Measurements from ENCODE around the gene STAT5B. TPM values are rescaled to one million over a fixed set of nuclear protein-coding genes. Genes with fewer than 3 reads are reported as not detected.
"Not testable (repeated sequence)": the region's sequence is repeated elsewhere in the genome, so short reads cannot be mapped to it uniquely, and the experiment has no call there.

STAT5B gene
- total RNA-seq, 2 experiments from 2014 or later, result 185 to 192 TPM

GRCh38 chr17:42214156-42214555 lies 62.0 kb downstream of the STAT5B start:
- no peaks in the 10 kb centered on the region for H3K4me1 Mint-ChIP-seq (ENCODE audit: low read depth)
- CTCF ChIA-PET, result interaction anchor here (0.7 kb wide), 1 partner anchor 192 kb away, joined by 3 read pairs; no protein-coding TSS in a partner anchor
- H3K4me3 Mint-ChIP-seq, result no peak overlapping the region
- no peaks in the 10 kb centered on the region for H3K9me3 Mint-ChIP-seq
- peaks cover 48% of the 10 kb centered on the region for H3K36me3 Mint-ChIP-seq (ENCODE audit: low read depth)
- H3K27me3 Mint-ChIP-seq (ENCODE audit: low read depth), result no peaks in the 10 kb centered on the region
- intact Hi-C loops (cut with micrococcal nuclease), result no loop called here
- H3K27ac Mint-ChIP-seq, result no peak overlapping the region
- DNase-seq, result no peak

- H3K36me3 Mint-ChIP-seq (ENCODE audit: low read depth), result peaks cover 42% of the 10 kb centered on the region
- H3K4me1 Mint-ChIP-seq (ENCODE audit: low read depth), result no peaks in the 10 kb centered on the region
- intact Hi-C loops (cut with micrococcal nuclease), result no loop called here
- H3K27me3 Mint-ChIP-seq (ENCODE audit: low read depth), result no peaks in the 10 kb centered on the region
- CTCF ChIA-PET, result no interaction called here
- no peaks in the 10 kb centered on the region for H3K9me3 Mint-ChIP-seq
- H3K4me3 Mint-ChIP-seq, result no peak overlapping the region
- H3K27ac Mint-ChIP-seq, result no peak overlapping the region
- DNase-seq, result no peak
Observed at GRCh38 chr17:42212382-42212781, 63.8 kb downstream of the STAT5B start.

GRCh38 chr17:42211921-42212341 lies 64.3 kb downstream of the STAT5B start:
- H3K27ac Mint-ChIP-seq; H3K27me3 Mint-ChIP-seq (ENCODE audit: low read depth); H3K9me3 Mint-ChIP-seq; H3K4me3 Mint-ChIP-seq; DNase-seq; intact Hi-C loops (cut with micrococcal nuclease); H3K4me1 Mint-ChIP-seq (ENCODE audit: low read depth): not testable (repeated sequence)
- CTCF ChIA-PET, result interaction anchor here (0.7 to 1.0 kb wide), 3 partner anchors 11 to 58 kb away, joined by 3 to 7 read pairs (median 4); no protein-coding TSS in a partner anchor
- H3K36me3 Mint-ChIP-seq (ENCODE audit: low read depth), result peaks cover 40% of the 10 kb centered on the region

- CTCF ChIA-PET, result no interaction called here
Observed at GRCh38 chr17:42210046-42210445, 66.1 kb downstream of the STAT5B start.

GRCh38 chr17:42206153-42206612 lies 70.0 kb downstream of the STAT5B start:
- peak overlapping the region; percentile 41 for H3K27ac Mint-ChIP-seq
- DNase-seq; H3K4me3 Mint-ChIP-seq; H3K4me1 Mint-ChIP-seq (ENCODE audit: low read depth); H3K27me3 Mint-ChIP-seq (ENCODE audit: low read depth); CTCF ChIA-PET; H3K9me3 Mint-ChIP-seq; intact Hi-C loops (cut with micrococcal nuclease): not testable (repeated sequence)
- H3K36me3 Mint-ChIP-seq (ENCODE audit: low read depth), result peaks cover 42% of the 10 kb centered on the region

More at GRCh38 chr17:42210046-42210445, 66.1 kb downstream of the STAT5B start:
- Mint-ChIP-seq H3K27me3 (ENCODE audit: low read depth) (no peaks in the 10 kb centered on the region), H3K9me3 (no peaks in the 10 kb centered on the region), H3K36me3 (ENCODE audit: low read depth) (peaks cover 36% of the 10 kb centered on the region), H3K4me1 (ENCODE audit: low read depth) (no peaks in the 10 kb centered on the region), H3K4me3 (no peak overlapping the region), H3K27ac (no peak overlapping the region)
- intact Hi-C loops (cut with micrococcal nuclease), result no loop called here
- DNase-seq, result no peak

- intact Hi-C loops (cut with micrococcal nuclease), result no loop called here
- DNase-seq, result no peak
- Mint-ChIP-seq H3K27me3 (ENCODE audit: low read depth) (no peaks in the 10 kb centered on the region), H3K27ac (peak overlapping the region; percentile 9), H3K9me3 (no peaks in the 10 kb centered on the region), H3K4me1 (ENCODE audit: low read depth) (peaks cover 2% of the 10 kb centered on the region), H3K36me3 (ENCODE audit: low read depth) (peaks cover 29% of the 10 kb centered on the region), H3K4me3 (no peak overlapping the region)
- CTCF ChIA-PET, result no interaction called here
Observed at GRCh38 chr17:42203354-42203753, 72.8 kb downstream of the STAT5B start.

- Mint-ChIP-seq H3K4me1 (ENCODE audit: low read depth) (peaks cover 2% of the 10 kb centered on the region), H3K27ac (peak overlapping the region; percentile 61), H3K9me3 (no peaks in the 10 kb centered on the region), H3K36me3 (ENCODE audit: low read depth) (peaks cover 29% of the 10 kb centered on the region), H3K4me3 (no peak overlapping the region), H3K27me3 (ENCODE audit: low read depth) (no peaks in the 10 kb centered on the region)
- DNase-seq, result no peak
- CTCF ChIA-PET, result interaction anchor here (0.9 kb wide), 1 partner anchor 47 kb away, joined by 3 read pairs; no protein-coding TSS in a partner anchor
- intact Hi-C loops (cut with micrococcal nuclease), result no loop called here
Observed at GRCh38 chr17:42202696-42203095, 73.5 kb downstream of the STAT5B start.

GRCh38 chr17:42202159-42202558 lies 74.0 kb downstream of the STAT5B start:
- Mint-ChIP-seq H3K9me3 (no peaks in the 10 kb centered on the region), H3K27me3 (ENCODE audit: low read depth) (no peaks in the 10 kb centered on the region), H3K27ac (no peak overlapping the region), H3K4me1 (ENCODE audit: low read depth) (peaks cover 2% of the 10 kb centered on the region), H3K36me3 (ENCODE audit: low read depth) (peaks cover 26% of the 10 kb centered on the region), H3K4me3 (no peak overlapping the region)
- intact Hi-C loops (cut with micrococcal nuclease), result no loop called here
- DNase-seq, result no peak
- CTCF ChIA-PET, result interaction anchor here (0.9 kb wide), 1 partner anchor 48 kb away, joined by 3 read pairs; no protein-coding TSS in a partner anchor

GRCh38 chr17:42201458-42201772 lies 74.8 kb downstream of the STAT5B start:
- Mint-ChIP-seq H3K4me3 (no peak overlapping the region), H3K27me3 (ENCODE audit: low read depth) (no peaks in the 10 kb centered on the region), H3K4me1 (ENCODE audit: low read depth) (peaks cover 2% of the 10 kb centered on the region), H3K36me3 (ENCODE audit: low read depth) (peaks cover 23% of the 10 kb centered on the region), H3K27ac (no peak overlapping the region), H3K9me3 (no peaks in the 10 kb centered on the region)
- CTCF ChIA-PET, result interaction anchor here (0.6 kb wide), 1 partner anchor 50 kb away, joined by 3 read pairs; no protein-coding TSS in a partner anchor
- DNase-seq, result no peak
- intact Hi-C loops (cut with micrococcal nuclease), result no loop called here

- peaks cover 2% of the 10 kb centered on the region for H3K4me1 Mint-ChIP-seq (ENCODE audit: low read depth)
- no peaks in the 10 kb centered on the region for H3K9me3 Mint-ChIP-seq
- H3K27me3 Mint-ChIP-seq (ENCODE audit: low read depth), result no peaks in the 10 kb centered on the region
- intact Hi-C loops (cut with micrococcal nuclease), result no loop called here
- H3K36me3 Mint-ChIP-seq (ENCODE audit: low read depth), result peaks cover 23% of the 10 kb centered on the region
- peak overlapping the region; percentile 25 for H3K27ac Mint-ChIP-seq
- DNase-seq, result no peak
- no peak overlapping the region for H3K4me3 Mint-ChIP-seq
- CTCF ChIA-PET, result interaction anchor here (0.6 to 0.9 kb wide), 2 partner anchors 19 to 49 kb away, joined by 3 read pairs; partner anchors contain the start of gene KCNH4
Observed at GRCh38 chr17:42200706-42201457, 75.3 kb downstream of the STAT5B start.

GRCh38 chr17:42199416-42200011 lies 76.7 kb downstream of the STAT5B start:
- Mint-ChIP-seq H3K27me3 (ENCODE audit: low read depth) (no peaks in the 10 kb centered on the region), H3K4me3 (no peak overlapping the region), H3K9me3 (no peaks in the 10 kb centered on the region), H3K36me3 (ENCODE audit: low read depth) (peaks cover 18% of the 10 kb centered on the region), H3K27ac (peak overlapping the region; percentile 7), H3K4me1 (ENCODE audit: low read depth) (peaks cover 3% of the 10 kb centered on the region)
- intact Hi-C loops (cut with micrococcal nuclease), result no loop called here
- DNase-seq, result no peak
- CTCF ChIA-PET, result no interaction called here

GRCh38 chr17:42198897-42199296 lies 77.3 kb downstream of the STAT5B start:
- no peaks in the 10 kb centered on the region for H3K9me3 Mint-ChIP-seq
- H3K27me3 Mint-ChIP-seq (ENCODE audit: low read depth), result no peaks in the 10 kb centered on the region
- peaks cover 6% of the 10 kb centered on the region for H3K4me1 Mint-ChIP-seq (ENCODE audit: low read depth)
- H3K36me3 Mint-ChIP-seq (ENCODE audit: low read depth), result peaks cover 15% of the 10 kb centered on the region
- DNase-seq, result no peak
- no peak overlapping the region for H3K4me3 Mint-ChIP-seq
- H3K27ac Mint-ChIP-seq, result peak overlapping the region; percentile 39
- intact Hi-C loops (cut with micrococcal nuclease), result no loop called here
- CTCF ChIA-PET, result no interaction called here

Measured in activated naive CD4-positive, alpha-beta T cell treated with anti-CD3 and anti-CD28 coated beads for 36 hours (primary cell).